Prostate gland (tissue), 2 donors: Measurements from ENCODE around the gene LGALS9.

Source experiments
- POLR2AphosphoS5 ChIP-seq: sonication (generic); formaldehyde crosslinking; IDR thresholded peaks from one replicate; pipeline ENCODE4 v1.6.1; 2017; ENCODE audit warnings: antibody characterized with exemption
- TF ChIP-seq, protein P1 (sequence below), 4 experiments: fragments of 200-600 bp in 2 of 4; fragments of 450-650 bp in 2 of 4; sonication (generic) in 2 of 4; IDR thresholded peaks; 1 replicate in 3 of 4; 2 replicates in 1 of 4; pipeline ENCODE4 v1.5.1; 2016 to 2019; ENCODE audit warnings: antibody characterized with exemption in 4 of 4, mild to moderate bottlenecking in 2 of 4, moderate library complexity in 2 of 4

DNA sequence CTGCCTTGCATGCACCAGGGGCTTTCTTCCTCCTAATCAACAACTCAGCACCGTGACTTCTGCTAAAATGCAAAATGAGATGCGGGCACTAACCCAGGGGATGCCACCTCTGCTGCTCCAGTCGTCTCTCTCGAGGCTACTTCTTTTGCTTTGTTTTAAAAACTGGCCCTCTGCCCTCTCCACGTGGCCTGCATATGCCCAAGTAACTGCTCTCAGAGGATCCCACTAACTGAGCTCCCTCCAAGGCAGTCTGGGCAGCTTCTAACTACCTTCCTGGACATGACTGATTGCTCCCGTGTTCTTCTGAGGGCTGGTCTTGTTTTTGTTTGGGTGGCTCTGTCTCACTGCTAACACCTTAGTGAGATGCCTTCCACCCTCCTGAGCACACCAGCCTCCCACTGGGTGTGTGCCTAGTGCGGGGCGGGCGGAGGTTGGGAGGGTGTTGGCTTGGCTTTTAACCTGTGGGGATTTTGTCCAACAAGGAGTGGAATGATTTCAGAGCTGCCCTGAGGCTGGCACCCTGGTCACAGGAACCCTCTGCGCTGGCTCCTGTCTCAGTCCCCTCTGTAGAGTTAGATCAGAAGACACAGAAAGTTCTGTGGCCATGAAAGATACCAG, 8.9 kb upstream of the LGALS9 start:
- TF ChIP-seq, protein P1, sequence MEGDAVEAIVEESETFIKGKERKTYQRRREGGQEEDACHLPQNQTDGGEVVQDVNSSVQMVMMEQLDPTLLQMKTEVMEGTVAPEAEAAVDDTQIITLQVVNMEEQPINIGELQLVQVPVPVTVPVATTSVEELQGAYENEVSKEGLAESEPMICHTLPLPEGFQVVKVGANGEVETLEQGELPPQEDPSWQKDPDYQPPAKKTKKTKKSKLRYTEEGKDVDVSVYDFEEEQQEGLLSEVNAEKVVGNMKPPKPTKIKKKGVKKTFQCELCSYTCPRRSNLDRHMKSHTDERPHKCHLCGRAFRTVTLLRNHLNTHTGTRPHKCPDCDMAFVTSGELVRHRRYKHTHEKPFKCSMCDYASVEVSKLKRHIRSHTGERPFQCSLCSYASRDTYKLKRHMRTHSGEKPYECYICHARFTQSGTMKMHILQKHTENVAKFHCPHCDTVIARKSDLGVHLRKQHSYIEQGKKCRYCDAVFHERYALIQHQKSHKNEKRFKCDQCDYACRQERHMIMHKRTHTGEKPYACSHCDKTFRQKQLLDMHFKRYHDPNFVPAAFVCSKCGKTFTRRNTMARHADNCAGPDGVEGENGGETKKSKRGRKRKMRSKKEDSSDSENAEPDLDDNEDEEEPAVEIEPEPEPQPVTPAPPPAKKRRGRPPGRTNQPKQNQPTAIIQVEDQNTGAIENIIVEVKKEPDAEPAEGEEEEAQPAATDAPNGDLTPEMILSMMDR (IDR thresholded peaks at IDR 0.05), result no peak
- TF ChIP-seq POLR2AphosphoS5, result no peak
